HEK293 (cell line): ENCODE measurements around the gene BCL11A.
A peak's percentile ranks its signal among the peaks of the same experiment; 100 is the strongest.

Experiments used
- CTCF ChIA-PET: fragments of 350-600 bp; formaldehyde crosslinking; extraction: SDS; loops from one replicate; lab custom pipeline; 2021; ENCODE audit warnings: antibody characterized with exemption; lab: Yijun Ruan, JAX
- POLR2A ChIA-PET: fragments of 300-600 bp; formaldehyde crosslinking; extraction: SDS; loops from one replicate; lab custom pipeline; 2020; ENCODE audit warnings: antibody characterized with exemption, inconsistent platforms; lab: Yijun Ruan, JAX
- H3K27ac ChIP-seq: fragments of 200-500 bp; sonication (Bioruptor generic); 2 replicates; pipeline ENCODE4 v1.5.1; 2014; ENCODE audit warnings: low read depth, low read length, control low read depth, inconsistent platforms; ENCODE audit errors: extremely low read depth
- H3K36me3 ChIP-seq, 2 experiments: fragments of 200-500 bp in 1 of 2; sonication (Bioruptor generic) in 1 of 2; 1 replicate in 1 of 2; 2 replicates in 1 of 2; pipeline ENCODE4 v1.5.1; 2014 to 2017; ENCODE audit warnings: inconsistent platforms in 2 of 2, low read length in 2 of 2; ENCODE audit not compliant: control insufficient read depth in 2 of 2, insufficient read depth in 1 of 2
- H3K4me1 ChIP-seq: fragments of 200-500 bp; sonication (Bioruptor generic); 2 replicates; pipeline ENCODE4 v1.5.1; 2014; ENCODE audit warnings: mild to moderate bottlenecking, low read length, inconsistent platforms; ENCODE audit not compliant: control insufficient read depth, insufficient read depth
- H3K4me3 ChIP-seq: 2 replicates; pipeline ENCODE4 v1.5.1; 2011; ENCODE audit warnings: low read depth, mild to moderate bottlenecking, control low read depth, low read length, moderate library complexity
- H3K9me3 ChIP-seq: fragments of 200-500 bp; sonication (Bioruptor generic); 2 replicates; pipeline ENCODE4 v1.5.1; 2014; ENCODE audit warnings: low read depth, low read length, inconsistent platforms; ENCODE audit not compliant: control insufficient read depth, insufficient read depth
- EGR2 ChIP-seq: fragments of 450-650 bp; formaldehyde crosslinking; IDR thresholded peaks from 2 replicates; pipeline ENCODE4 v1.5.1; 2016; ENCODE audit warnings: low read depth, missing biosample characterization, missing genetic modification characterization
- SCRT2 ChIP-seq: fragments of 450-650 bp; formaldehyde crosslinking; IDR thresholded peaks from 2 replicates; pipeline ENCODE4 v1.5.1; 2016; ENCODE audit warnings: missing biosample characterization, missing genetic modification characterization
- SP2 ChIP-seq: fragments of 450-650 bp; formaldehyde crosslinking; IDR thresholded peaks from 2 replicates; pipeline ENCODE4 v1.5.1; 2016; ENCODE audit warnings: missing biosample characterization, missing genetic modification characterization
- SP7 ChIP-seq: fragments of 450-650 bp; formaldehyde crosslinking; IDR thresholded peaks from 2 replicates; pipeline ENCODE4 v1.5.1; 2016; ENCODE audit warnings: missing biosample characterization, missing genetic modification characterization
- ZFP37 ChIP-seq: fragments of 450-650 bp; formaldehyde crosslinking; IDR thresholded peaks from 2 replicates; pipeline ENCODE4 v1.5.1; 2016; ENCODE audit warnings: missing biosample characterization, missing genetic modification characterization
- ZNF112 ChIP-seq: fragments of 450-650 bp; formaldehyde crosslinking; IDR thresholded peaks from 2 replicates; pipeline ENCODE4 v1.5.0; 2017; ENCODE audit warnings: missing biosample characterization, missing genetic modification characterization
- ZNF354C ChIP-seq: fragments of 450-650 bp; formaldehyde crosslinking; IDR thresholded peaks from 2 replicates; pipeline ENCODE4 v1.5.1; 2016; ENCODE audit warnings: missing biosample characterization, missing genetic modification characterization, low read depth, borderline replicate concordance
- ZNF544 ChIP-seq: fragments of 450-650 bp; formaldehyde crosslinking; IDR thresholded peaks from 2 replicates; pipeline ENCODE4 v1.5.0; 2017; ENCODE audit warnings: missing biosample characterization, missing genetic modification characterization
- ZNF561 ChIP-seq: fragments of 450-650 bp; IDR thresholded peaks from 2 replicates; pipeline ENCODE4 v1.5.1; 2018; ENCODE audit warnings: missing biosample characterization, missing genetic modification characterization, borderline replicate concordance
- ZNF610 ChIP-seq: fragments of 450-650 bp; formaldehyde crosslinking; IDR thresholded peaks from 2 replicates; pipeline ENCODE4 v1.5.1; 2016; ENCODE audit warnings: missing biosample characterization, missing genetic modification characterization, borderline replicate concordance
- ZNF621 ChIP-seq: fragments of 450-650 bp; formaldehyde crosslinking; IDR thresholded peaks from 2 replicates; pipeline ENCODE4 v1.5.1; 2017; ENCODE audit warnings: missing biosample characterization, missing genetic modification characterization
- ZNF677 ChIP-seq: fragments of 450-650 bp; IDR thresholded peaks from 2 replicates; pipeline ENCODE4 v1.5.0; 2018; ENCODE audit warnings: missing biosample characterization, mild to moderate bottlenecking, missing genetic modification characterization, moderate library complexity
- ZNF792 ChIP-seq: fragments of 450-650 bp; formaldehyde crosslinking; IDR thresholded peaks from 2 replicates; pipeline ENCODE4 v1.5.1; 2016; ENCODE audit warnings: missing biosample characterization, missing genetic modification characterization
- ZNF837 ChIP-seq: fragments of 450-650 bp; formaldehyde crosslinking; IDR thresholded peaks from 2 replicates; pipeline ENCODE4 v1.5.1; 2016; ENCODE audit warnings: missing biosample characterization, missing genetic modification characterization
- ZNF843 ChIP-seq: fragments of 450-650 bp; formaldehyde crosslinking; IDR thresholded peaks from 2 replicates; pipeline ENCODE4 v1.5.1; 2016; ENCODE audit warnings: missing biosample characterization, missing genetic modification characterization
- TF ChIP-seq, protein P1 (sequence below): fragments of 450-650 bp; formaldehyde crosslinking; IDR thresholded peaks from 2 replicates; pipeline ENCODE4 v1.5.1; 2016; ENCODE audit warnings: missing biosample characterization, missing genetic modification characterization
- TF ChIP-seq, protein P2 (sequence below): fragments of 450-650 bp; formaldehyde crosslinking; optimal IDR thresholded peaks from 2 replicates; pipeline ENCODE3; 2016; ENCODE audit warnings: missing biosample characterization, mild to moderate bottlenecking, missing genetic modification characterization
- TF ChIP-seq, protein P3 (sequence below): fragments of 450-650 bp; formaldehyde crosslinking; IDR thresholded peaks from 2 replicates; pipeline ENCODE4 v1.5.1; 2016; ENCODE audit warnings: missing biosample characterization, missing genetic modification characterization
- TF ChIP-seq, protein P4 (sequence below): fragments of 450-650 bp; formaldehyde crosslinking; IDR thresholded peaks from 2 replicates; pipeline ENCODE4 v1.5.1; 2016; ENCODE audit warnings: missing biosample characterization, missing genetic modification characterization

Gene BCL11A

DNA sequence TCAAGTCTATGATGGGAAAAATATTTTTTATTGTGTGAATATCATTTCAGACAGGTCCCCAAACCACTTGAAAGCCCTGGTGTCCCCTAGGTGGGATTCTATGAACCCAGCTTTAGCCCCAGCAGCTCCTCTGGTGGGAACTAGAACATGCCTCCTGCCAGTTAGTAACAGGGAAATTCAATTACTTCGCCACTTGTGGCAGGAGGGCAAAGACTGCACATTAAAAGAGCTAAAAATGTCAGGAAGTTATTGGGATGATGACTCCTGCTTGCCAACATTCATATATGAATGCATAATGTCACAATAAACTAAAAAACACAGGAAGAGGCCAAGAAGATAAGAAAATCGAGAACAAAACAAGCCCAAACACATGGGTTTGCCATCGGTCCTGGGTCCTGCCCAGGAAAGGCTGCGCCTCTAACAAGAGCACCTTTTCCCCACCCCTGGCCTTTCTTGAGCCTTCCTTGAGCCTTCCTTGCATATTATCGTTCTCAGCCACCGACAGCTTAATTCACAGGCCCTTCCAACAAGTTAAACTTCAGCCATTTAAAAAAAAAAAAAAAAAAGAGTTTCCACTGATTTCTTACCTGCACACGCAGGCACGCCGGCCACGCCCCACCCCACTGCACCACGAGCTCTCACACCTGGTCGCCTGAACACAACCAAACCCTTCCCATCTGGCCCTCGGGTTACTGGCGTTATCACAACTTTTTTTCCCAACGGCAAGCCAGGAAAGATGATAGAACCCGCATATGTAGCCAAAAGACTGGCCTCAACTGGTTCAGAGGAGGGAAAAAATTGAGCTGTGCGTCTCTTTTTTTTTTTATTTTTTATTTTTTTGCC lies 23.4 kb downstream of the BCL11A start:
- peaks cover 0 to 4% of the 10 kb centered on the region in 2 experiments; a peak in 1 of 3 replicates for H3K36me3 ChIP-seq
- H3K27ac ChIP-seq, result peak overlapping the region; percentile 85
- ChIA-PET POLR2A (interaction anchor here (1.0 to 1.6 kb wide), 5 partner anchors 10 to 93 kb away, joined by 3 to 12 read pairs (median 5); partner anchors contain the start of gene BCL11A), CTCF (interaction anchor here (0.6 to 1.2 kb wide), 6 partner anchors 9 to 35 kb away, joined by 3 to 4 read pairs (median 3); no protein-coding TSS in a partner anchor)
- peaks cover 52% of the 10 kb centered on the region for H3K4me1 ChIP-seq
- H3K9me3 ChIP-seq, result no peaks in the 10 kb centered on the region
- TF ChIP-seq ZNF843 (tag by site-specific recombination) (no peak), SP2 (tag by site-specific recombination) (no peak), ZNF544 (tag by site-specific recombination) (no peak), SP7 (no peak), ZNF561 (no peak), SCRT2 (tag by site-specific recombination) (peak; percentile 17; the same call in 1 of the 2 replicates), ZNF837 (no peak), ZNF354C (tag by site-specific recombination) (no peak), ZNF677 (tag by site-specific recombination) (no peak), ZNF792 (tag by site-specific recombination) (no peak), ZNF610 (tag by site-specific recombination) (no peak), ZFP37 (tag by site-specific recombination) (no peak)
- TF ChIP-seq, protein P1, sequence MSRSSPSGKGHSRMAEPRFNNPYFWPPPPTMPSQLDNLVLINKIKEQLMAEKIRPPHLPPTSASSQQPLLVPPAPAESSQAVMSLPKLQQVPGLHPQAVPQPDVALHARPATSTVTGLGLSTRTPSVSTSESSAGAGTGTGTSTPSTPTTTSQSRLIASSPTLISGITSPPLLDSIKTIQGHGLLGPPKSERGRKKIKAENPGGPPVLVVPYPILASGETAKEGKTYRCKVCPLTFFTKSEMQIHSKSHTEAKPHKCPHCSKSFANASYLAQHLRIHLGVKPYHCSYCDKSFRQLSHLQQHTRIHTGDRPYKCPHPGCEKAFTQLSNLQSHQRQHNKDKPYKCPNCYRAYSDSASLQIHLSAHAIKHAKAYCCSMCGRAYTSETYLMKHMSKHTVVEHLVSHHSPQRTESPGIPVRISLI (tag by site-specific recombination), result peak; percentile 72; the same call in 1 of the 2 replicates
- TF ChIP-seq, protein P2, sequence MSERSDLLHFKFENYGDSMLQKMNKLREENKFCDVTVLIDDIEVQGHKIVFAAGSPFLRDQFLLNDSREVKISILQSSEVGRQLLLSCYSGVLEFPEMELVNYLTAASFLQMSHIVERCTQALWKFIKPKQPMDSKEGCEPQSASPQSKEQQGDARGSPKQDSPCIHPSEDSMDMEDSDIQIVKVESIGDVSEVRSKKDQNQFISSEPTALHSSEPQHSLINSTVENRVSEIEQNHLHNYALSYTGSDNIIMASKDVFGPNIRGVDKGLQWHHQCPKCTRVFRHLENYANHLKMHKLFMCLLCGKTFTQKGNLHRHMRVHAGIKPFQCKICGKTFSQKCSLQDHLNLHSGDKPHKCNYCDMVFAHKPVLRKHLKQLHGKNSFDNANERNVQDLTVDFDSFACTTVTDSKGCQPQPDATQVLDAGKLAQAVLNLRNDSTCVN, result no peak
- TF ChIP-seq, protein P3, sequence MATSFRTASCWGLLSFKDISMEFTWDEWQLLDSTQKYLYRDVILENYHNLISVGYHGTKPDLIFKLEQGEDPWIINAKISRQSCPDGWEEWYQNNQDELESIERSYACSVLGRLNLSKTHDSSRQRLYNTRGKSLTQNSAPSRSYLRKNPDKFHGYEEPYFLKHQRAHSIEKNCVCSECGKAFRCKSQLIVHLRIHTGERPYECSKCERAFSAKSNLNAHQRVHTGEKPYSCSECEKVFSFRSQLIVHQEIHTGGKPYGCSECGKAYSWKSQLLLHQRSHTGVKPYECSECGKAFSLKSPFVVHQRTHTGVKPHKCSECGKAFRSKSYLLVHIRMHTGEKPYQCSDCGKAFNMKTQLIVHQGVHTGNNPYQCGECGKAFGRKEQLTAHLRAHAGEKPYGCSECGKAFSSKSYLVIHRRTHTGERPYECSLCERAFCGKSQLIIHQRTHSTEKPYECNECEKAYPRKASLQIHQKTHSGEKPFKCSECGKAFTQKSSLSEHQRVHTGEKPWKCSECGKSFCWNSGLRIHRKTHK (tag by site-specific recombination), result no peak
- TF ChIP-seq, protein P4, sequence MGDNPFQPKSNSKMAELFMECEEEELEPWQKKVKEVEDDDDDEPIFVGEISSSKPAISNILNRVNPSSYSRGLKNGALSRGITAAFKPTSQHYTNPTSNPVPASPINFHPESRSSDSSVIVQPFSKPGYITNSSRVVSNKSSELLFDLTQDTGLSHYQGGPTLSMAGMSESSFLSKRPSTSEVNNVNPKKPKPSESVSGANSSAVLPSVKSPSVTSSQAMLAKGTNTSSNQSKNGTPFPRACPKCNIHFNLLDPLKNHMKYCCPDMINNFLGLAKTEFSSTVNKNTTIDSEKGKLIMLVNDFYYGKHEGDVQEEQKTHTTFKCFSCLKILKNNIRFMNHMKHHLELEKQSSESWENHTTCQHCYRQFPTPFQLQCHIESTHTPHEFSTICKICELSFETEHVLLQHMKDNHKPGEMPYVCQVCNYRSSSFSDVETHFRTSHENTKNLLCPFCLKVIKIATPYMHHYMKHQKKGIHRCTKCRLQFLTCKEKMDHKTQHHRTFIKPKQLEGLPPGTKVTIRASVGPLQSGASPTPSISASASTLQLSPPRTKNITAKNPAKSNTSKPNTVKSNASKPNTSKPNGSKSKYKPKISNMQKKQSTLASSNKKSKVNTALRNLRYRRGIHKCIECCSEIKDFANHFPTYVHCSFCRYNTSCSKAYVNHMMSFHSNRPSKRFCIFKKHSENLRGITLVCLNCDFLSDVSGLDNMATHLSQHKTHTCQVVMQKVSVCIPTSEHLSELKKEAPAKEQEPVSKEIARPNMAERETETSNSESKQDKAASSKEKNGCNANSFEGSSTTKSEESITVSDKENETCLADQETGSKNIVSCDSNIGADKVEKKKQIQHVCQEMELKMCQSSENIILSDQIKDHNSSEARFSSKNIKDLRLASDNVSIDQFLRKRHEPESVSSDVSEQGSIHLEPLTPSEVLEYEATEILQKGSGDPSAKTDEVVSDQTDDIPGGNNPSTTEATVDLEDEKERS, result no peak
- H3K4me3 ChIP-seq, result no peak overlapping the region

DNA sequence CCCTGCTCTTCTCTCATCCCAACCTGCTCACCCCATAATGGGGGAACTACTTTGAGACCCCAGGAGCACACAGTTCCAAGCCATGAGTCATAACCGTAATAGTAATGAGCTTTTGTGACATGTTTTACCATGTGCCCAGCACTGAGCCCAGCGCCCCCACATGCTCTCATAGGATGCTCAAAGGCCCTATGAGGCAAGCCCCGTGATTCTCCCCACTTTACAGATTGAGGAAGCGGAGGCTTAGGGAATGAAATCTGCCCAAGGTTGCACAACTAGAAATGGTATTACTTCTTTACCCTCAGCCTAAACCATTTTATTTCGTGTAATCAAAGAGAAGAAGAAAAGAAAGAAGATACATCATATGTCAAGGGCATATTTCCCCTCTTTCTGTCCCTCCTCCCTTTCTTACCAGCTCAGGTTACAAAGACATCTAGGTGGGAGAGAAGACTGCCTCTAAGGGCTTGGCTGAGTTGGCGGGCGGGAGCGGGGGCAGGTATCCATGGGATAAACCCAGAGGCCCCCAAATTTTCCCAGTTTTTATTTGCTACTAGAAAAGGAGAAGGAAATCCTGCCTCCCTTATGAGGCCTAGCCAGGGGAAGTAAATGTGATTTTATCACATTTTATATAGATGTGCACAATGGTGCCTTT lies 24.2 kb downstream of the BCL11A start:
- H3K27ac ChIP-seq, result peak overlapping the region; percentile 85; the same call in 1 of the 2 replicates
- no peaks in the 10 kb centered on the region for H3K9me3 ChIP-seq
- peaks cover 0 to 4% of the 10 kb centered on the region in 2 experiments; a peak in 1 of 3 replicates for H3K36me3 ChIP-seq
- no peak overlapping the region for H3K4me3 ChIP-seq
- POLR2A ChIA-PET, result interaction anchor here (0.6 to 1.0 kb wide), 2 partner anchors 21 to 23 kb away, joined by 3 to 4 read pairs; no protein-coding TSS in a partner anchor
- TF ChIP-seq EGR2 (tag by site-specific recombination) (0 out of 2 replicates have a peak, but pooled peaks have one; percentile 8), ZNF112 (tag by site-specific recombination) (no peak), ZNF621 (tag by site-specific recombination) (no peak)
- peaks cover 52% of the 10 kb centered on the region for H3K4me1 ChIP-seq
- CTCF ChIA-PET, result interaction anchor here (0.7 kb wide), 1 partner anchor 13 kb away, joined by 3 read pairs; no protein-coding TSS in a partner anchor
